OCI-LY1 (cell line): ENCODE measurements around the gene PLA2G2D.

Source experiments
- EZH2 ChIP-seq: fragments of 200-600 bp; sonication (generic), shearing (Covaris generic); IDR thresholded peaks from 2 replicates; pipeline ENCODE4 v1.8.0; 2017; ENCODE audit warnings: borderline replicate concordance, mixed run types, mild to moderate bottlenecking, antibody characterized with exemption, low read length, moderate library complexity, mixed read lengths
- TF ChIP-seq, protein P1 (sequence below): fragments of 200-600 bp; sonication (generic), shearing (Covaris generic); IDR thresholded peaks from 2 replicates; pipeline ENCODE4 v1.5.1; 2017; ENCODE audit warnings: mild to moderate bottlenecking, antibody characterized with exemption, low read length, moderate library complexity, mixed read lengths

DNA sequence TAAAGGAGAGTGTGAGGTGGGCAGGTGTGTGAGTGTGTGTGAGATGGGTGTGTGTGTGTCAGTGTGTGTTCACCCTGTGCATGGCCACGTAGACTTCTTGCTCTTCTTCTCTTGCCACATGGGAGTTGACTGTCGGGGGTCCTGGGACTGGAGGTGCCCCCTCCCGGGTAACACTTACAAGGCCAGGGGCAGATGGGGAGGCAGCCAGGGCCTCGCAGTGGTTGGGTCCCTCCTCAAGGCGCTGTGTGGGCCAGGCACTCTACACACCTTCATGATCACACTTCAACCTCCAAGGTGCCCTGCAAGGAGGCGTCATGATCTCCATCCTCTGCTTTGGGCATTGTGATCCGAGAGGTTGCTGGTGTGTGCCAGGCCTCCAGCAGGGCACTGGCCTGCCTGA lies 22.1 kb upstream of the PLA2G2D start:
- TF ChIP-seq, protein P1, sequence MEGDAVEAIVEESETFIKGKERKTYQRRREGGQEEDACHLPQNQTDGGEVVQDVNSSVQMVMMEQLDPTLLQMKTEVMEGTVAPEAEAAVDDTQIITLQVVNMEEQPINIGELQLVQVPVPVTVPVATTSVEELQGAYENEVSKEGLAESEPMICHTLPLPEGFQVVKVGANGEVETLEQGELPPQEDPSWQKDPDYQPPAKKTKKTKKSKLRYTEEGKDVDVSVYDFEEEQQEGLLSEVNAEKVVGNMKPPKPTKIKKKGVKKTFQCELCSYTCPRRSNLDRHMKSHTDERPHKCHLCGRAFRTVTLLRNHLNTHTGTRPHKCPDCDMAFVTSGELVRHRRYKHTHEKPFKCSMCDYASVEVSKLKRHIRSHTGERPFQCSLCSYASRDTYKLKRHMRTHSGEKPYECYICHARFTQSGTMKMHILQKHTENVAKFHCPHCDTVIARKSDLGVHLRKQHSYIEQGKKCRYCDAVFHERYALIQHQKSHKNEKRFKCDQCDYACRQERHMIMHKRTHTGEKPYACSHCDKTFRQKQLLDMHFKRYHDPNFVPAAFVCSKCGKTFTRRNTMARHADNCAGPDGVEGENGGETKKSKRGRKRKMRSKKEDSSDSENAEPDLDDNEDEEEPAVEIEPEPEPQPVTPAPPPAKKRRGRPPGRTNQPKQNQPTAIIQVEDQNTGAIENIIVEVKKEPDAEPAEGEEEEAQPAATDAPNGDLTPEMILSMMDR, result no peak
- TF ChIP-seq EZH2, result no peak
